ENCODE data around the gene ATF6. TPM values are rescaled to one million over a fixed set of nuclear protein-coding genes. Genes with fewer than 3 reads are reported as not detected.

ATF6 gene
- total and polyA plus RNA-seq, 2 of the 4 experiments (the other 2 are of a cell fraction): 12.2 to 17.6 TPM

DNA sequence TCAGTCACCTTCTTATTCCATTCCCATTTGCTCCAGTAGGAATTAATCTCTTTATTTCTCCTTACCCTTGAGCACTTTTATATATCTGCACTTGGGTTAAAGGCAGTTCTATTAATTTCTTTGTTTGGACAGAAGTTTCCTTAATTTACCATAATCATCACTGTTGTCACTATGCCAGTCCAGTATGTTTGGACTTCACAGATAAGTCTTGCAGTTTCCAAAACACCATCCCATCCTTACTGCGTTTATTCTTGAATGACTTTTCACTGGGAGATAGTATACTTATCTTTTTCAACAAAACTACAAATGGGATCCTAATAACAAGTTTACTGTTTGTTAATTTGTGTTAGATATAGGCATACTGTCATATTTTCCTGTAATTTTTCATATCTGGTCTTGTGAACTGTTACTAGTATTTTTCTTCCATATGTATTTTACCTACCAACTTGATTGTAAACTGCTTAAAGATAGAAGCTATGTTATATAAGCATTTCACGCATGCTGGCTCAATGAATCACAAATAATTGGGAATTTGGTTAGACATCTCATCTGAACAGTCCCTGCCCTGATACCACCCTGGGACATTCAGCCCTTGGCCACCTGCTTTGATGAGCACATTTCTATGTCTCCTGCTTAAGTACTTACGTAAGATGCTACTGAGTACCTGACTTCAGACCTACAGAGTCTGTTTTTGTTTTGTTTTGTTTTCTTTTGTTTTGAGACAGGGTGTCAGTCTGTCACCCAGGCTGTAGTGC, 179.4 kb downstream of the ATF6 start:
- Histone ChIP-seq H2BK5ac (ENCODE audit: low read depth, low read length, poor library complexity, severe bottlenecking) (no peak overlapping the region), H3K23ac (ENCODE audit: low read depth, low read length) (no peak overlapping the region), H3K14ac (replicated peaks; ENCODE audit: low read depth, low read length) (no peak overlapping the region), H2AK5ac (ENCODE audit: low read depth, low read length) (no peak overlapping the region), H4K20me1 (ENCODE audit: insufficient read depth, low read length) (no peaks in the 10 kb centered on the region), H4K8ac (ENCODE audit: low read depth in 2 of 2, low read length in 2 of 2) (no peak overlapping the region), H3K4me2 (ENCODE audit: low read depth, low read length) (no peak overlapping the region), H2BK120ac (ENCODE audit: low read depth, low read length) (no peak overlapping the region), H4K5ac (ENCODE audit: low read depth, low read length) (no peak overlapping the region), H3K56ac (ENCODE audit: extremely low read depth, insufficient read depth, low read length) (no peak overlapping the region), H3K27me3 (ENCODE audit: control insufficient read depth, insufficient read depth, low read length) (no peaks in the 10 kb centered on the region), H3K4ac (ENCODE audit: low read depth, low read length) (no peak overlapping the region), H3K9ac (ENCODE audit: low read depth, low read length) (no peak overlapping the region), H3K9me3 (ENCODE audit: control insufficient read depth, insufficient read depth, low read length) (no peaks in the 10 kb centered on the region), H3K27ac (ENCODE audit: insufficient read depth, low read length) (no peak overlapping the region), H3K9me1 (ENCODE audit: insufficient read depth, low read length) (peaks cover 6% of the 10 kb centered on the region; the same call in 1 of the 2 replicates), H3K79me1 (ENCODE audit: low read depth in 1 of 2, low read length in 2 of 2) (no peaks in the 10 kb centered on the region; a peak in 1 of 4 replicates), H2BK20ac (ENCODE audit: low read depth, low read length) (no peak overlapping the region), H3K36me3 (ENCODE audit: control insufficient read depth, insufficient read depth, low read length) (no peaks in the 10 kb centered on the region), H2AK9ac (replicated peaks; ENCODE audit: low read depth, low read length, poor library complexity) (no peak overlapping the region), H3K4me3 (ENCODE audit: insufficient read depth, low read depth, low read length) (no peak overlapping the region), H2BK15ac (ENCODE audit: low read depth, low read length) (no peak overlapping the region), H3K4me1 (ENCODE audit: control insufficient read depth, insufficient read depth, low read length) (no peaks in the 10 kb centered on the region), H2AFZ (replicated peaks; ENCODE audit: low read length, poor library complexity) (no peak overlapping the region), H4K91ac (ENCODE audit: insufficient read depth, low read depth, low read length) (no peak overlapping the region), H3K18ac (ENCODE audit: low read depth, low read length) (no peak overlapping the region)
- TF ChIP-seq, protein P1, sequence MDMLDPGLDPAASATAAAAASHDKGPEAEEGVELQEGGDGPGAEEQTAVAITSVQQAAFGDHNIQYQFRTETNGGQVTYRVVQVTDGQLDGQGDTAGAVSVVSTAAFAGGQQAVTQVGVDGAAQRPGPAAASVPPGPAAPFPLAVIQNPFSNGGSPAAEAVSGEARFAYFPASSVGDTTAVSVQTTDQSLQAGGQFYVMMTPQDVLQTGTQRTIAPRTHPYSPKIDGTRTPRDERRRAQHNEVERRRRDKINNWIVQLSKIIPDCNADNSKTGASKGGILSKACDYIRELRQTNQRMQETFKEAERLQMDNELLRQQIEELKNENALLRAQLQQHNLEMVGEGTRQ (IDR thresholded peaks at IDR 0.05; ENCODE audit: low read depth, low read length): no peak
- TF ChIP-seq CEBPB (IDR thresholded peaks at IDR 0.05; ENCODE audit: low read depth, low read length) (no peak), POLR2A (IDR thresholded peaks at IDR 0.05; ENCODE audit: low read depth, low read length) (no peak), RCOR1 (IDR thresholded peaks at IDR 0.05; ENCODE audit: insufficient replicate concordance, low read length) (no peak), FOS (IDR thresholded peaks at IDR 0.05; ENCODE audit: low read depth, low read length) (no peak), MXI1 (IDR thresholded peaks at IDR 0.05; ENCODE audit: borderline replicate concordance, low read depth, low read length) (no peak), CHD1 (IDR thresholded peaks at IDR 0.05; ENCODE audit: low read depth, low read length) (no peak), NFE2L2 (IDR thresholded peaks at IDR 0.05; ENCODE audit: low read depth, low read length) (no peak), BHLHE40 (IDR thresholded peaks at IDR 0.05; ENCODE audit: low read depth, low read length) (no peak), MAFK (IDR thresholded peaks at IDR 0.05; ENCODE audit: low read depth, low read length) (no peak), SMC3 (IDR thresholded peaks at IDR 0.05; ENCODE audit: low read depth, low read length) (no peak), MAZ (IDR thresholded peaks at IDR 0.05; ENCODE audit: borderline replicate concordance, low read depth, low read length) (no peak)
- TF ChIP-seq, protein P2, sequence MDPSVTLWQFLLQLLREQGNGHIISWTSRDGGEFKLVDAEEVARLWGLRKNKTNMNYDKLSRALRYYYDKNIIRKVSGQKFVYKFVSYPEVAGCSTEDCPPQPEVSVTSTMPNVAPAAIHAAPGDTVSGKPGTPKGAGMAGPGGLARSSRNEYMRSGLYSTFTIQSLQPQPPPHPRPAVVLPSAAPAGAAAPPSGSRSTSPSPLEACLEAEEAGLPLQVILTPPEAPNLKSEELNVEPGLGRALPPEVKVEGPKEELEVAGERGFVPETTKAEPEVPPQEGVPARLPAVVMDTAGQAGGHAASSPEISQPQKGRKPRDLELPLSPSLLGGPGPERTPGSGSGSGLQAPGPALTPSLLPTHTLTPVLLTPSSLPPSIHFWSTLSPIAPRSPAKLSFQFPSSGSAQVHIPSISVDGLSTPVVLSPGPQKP (IDR thresholded peaks at IDR 0.05; ENCODE audit: borderline replicate concordance, low read depth, low read length): no peak
- TF ChIP-seq, protein P3, sequence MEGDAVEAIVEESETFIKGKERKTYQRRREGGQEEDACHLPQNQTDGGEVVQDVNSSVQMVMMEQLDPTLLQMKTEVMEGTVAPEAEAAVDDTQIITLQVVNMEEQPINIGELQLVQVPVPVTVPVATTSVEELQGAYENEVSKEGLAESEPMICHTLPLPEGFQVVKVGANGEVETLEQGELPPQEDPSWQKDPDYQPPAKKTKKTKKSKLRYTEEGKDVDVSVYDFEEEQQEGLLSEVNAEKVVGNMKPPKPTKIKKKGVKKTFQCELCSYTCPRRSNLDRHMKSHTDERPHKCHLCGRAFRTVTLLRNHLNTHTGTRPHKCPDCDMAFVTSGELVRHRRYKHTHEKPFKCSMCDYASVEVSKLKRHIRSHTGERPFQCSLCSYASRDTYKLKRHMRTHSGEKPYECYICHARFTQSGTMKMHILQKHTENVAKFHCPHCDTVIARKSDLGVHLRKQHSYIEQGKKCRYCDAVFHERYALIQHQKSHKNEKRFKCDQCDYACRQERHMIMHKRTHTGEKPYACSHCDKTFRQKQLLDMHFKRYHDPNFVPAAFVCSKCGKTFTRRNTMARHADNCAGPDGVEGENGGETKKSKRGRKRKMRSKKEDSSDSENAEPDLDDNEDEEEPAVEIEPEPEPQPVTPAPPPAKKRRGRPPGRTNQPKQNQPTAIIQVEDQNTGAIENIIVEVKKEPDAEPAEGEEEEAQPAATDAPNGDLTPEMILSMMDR (conservative IDR thresholded peaks at IDR 0.05; ENCODE audit: low read depth, low read length): no peak
- no CpG with 5 or more reads among the region's 3 CpGs for WGBS, 2 experiments (ENCODE audit: extremely low coverage in 2 of 2, insufficient read length in 1 of 2)
- POLR2A ChIA-PET (ENCODE audit: unreplicated experiment): no interaction called here
- in situ Hi-C loops (cut with MboI; ENCODE audit: low sequenced_read_pairs): no loop called here
- CTCF ChIA-PET: no interaction called here
- no peak for DNase-seq
- BruUV-seq (replicated peaks): no TSS peak
- ATAC-seq (ENCODE audit: low read depth): no peak
- dilution Hi-C loops (cut with HindIII; ENCODE audit: low sequenced_read_pairs, unreplicated experiment): no loop called here
- intact Hi-C loops (cut with micrococcal nuclease): no loop called here
